G401.6 (cell line): ENCODE results near the gene PPARG.

Experiments
- FAIRE-seq: peaks from 2 replicates; lab custom pipeline; 2012; peaks lifted over from hg19 to GRCh38; lab: Jason Lieb, UNC

PPARG gene

GRCh38 chr3:12313519-12313918 lies 24.6 kb downstream of the PPARG start:
- no peak for FAIRE-seq

DNA sequence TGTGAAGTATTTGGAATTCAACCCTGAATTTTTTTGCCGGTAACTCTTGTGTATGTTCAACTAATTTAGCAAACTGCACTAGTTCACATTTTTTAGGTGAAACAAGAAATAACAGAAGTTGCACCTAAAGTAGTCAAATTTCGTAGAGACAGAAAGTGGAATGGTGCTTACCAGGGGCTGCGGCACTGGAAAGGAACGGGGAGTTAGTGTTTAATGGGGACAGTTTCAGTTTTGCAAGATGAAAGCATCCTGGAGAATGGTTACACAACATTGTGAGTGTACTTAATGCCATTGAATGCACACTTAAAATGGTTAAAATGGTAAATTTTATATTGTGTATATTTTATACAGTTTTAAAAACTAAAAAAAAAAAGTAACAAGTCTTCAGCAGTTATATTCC lies 27.4 kb downstream of the PPARG start:
- no peak for FAIRE-seq

DNA sequence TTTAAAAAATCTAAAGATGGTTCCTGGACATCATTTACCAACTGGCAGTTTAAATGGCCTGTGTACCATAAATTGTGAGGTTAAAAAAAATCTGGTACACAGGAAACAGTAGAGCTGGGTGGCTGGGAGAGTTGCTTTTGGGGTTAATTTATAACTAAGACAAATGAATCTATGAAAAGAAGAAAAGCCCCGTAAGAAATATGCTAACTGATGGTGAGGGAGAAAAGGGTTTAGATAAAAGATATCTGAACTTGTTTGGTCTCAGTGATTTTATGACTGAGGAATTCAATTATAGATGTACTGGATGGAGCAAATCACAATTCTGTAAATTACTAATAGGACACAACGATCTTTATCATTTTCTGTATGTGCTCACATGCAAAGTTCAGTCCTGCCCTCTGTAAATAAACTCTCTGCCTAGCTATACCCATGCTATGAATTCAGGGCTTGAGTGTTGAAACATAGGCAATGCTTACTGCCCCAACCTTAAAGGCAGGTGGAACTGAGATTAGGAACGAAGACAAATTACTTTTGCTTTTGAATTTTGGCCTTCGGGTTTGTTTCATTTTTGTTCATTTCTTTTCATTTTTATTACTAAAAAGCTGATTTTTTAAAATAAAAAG lies 28.0 kb downstream of the PPARG start:
- no peak for FAIRE-seq

DNA sequence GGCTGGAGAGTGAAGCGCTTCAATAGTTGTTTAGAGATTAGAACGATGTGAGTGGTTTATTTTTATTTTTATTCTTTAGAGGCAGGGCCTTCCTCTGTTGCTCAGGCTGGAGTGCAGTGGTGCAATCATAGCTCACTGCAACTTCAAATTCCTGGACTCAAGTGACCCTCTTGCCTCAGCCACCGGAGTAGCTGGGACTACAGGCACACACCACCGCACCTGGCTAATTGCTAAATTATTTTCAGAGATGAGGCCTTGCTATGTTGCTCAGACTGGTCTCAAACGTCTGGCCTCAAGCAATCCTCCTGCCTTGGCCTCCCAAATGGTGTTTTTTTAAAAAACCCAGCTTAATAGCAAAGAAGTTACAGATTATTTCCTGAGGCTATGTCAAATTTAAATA lies 29.0 kb downstream of the PPARG start:
- FAIRE-seq, result no peak

GRCh38 chr3:12318758-12319621 lies 30.1 kb downstream of the PPARG start:
- FAIRE-seq, result no peak

- no peak for FAIRE-seq
These were observed 32.1 kb downstream of the PPARG start for GRCh38 chr3:12321015-12321414.

GRCh38 chr3:12323237-12323636 lies 34.4 kb downstream of the PPARG start:
- FAIRE-seq, result no peak

GRCh38 chr3:12325586-12326515 lies 37.0 kb downstream of the PPARG start:
- no peak for FAIRE-seq

GRCh38 chr3:12327021-12327420 lies 38.2 kb downstream of the PPARG start:
- FAIRE-seq, result no peak

GRCh38 chr3:12328132-12328836 lies 39.4 kb downstream of the PPARG start:
- FAIRE-seq, result no peak

DNA sequence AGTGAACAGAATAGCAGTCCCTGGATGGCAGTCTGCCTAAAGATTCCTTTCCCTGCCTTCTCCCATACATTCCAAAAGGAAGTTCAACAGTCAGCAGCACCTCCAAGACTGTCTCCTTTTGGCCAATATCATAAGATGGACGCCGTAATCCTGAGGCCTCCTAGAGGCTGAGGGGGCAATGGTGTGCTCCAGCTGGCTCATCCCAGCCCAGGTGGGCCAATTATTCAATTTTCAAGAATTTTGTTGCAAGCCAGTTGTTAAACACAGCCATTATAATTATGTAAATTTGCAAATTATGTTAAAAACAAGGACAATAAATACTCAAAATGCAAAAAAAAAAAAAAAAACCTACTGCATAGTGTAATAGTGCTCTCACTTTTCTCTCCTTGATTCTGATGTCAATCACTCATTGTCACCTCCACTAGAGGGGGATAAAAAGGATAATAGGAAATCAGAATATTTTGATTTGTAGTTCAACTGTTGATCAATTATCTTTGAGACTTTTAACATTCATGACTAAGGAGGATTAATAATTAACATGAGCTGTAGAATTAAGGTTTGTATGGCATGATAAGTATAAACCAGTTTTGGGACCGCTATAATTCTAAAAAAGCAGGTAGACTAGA lies 40.1 kb downstream of the PPARG start:
- no peak for FAIRE-seq

- FAIRE-seq, result no peak
These were observed 45.9 kb downstream of the PPARG start for GRCh38 chr3:12334786-12335185.

DNA sequence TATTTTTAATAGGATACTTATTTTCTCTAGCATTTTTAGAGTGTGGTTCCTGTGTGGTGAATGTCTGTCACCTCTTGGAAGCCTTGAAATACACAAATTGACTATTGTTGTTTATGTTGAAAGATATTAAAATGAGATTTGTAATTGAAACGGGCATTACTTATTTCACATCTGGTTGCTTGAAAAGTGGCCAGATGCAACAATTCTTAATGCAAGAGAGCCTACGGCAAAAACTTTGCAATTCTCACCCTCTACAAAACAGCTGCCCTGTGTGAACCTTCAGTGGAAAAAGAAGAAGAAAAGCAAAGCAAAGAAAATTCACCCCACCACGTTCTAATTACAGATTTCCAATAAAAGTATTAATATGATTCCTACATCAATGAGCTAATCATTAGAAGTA lies 46.6 kb downstream of the PPARG start:
- FAIRE-seq, result no peak

- no peak for FAIRE-seq
These were observed 47.2 kb downstream of the PPARG start for GRCh38 chr3:12336099-12336498.

DNA sequence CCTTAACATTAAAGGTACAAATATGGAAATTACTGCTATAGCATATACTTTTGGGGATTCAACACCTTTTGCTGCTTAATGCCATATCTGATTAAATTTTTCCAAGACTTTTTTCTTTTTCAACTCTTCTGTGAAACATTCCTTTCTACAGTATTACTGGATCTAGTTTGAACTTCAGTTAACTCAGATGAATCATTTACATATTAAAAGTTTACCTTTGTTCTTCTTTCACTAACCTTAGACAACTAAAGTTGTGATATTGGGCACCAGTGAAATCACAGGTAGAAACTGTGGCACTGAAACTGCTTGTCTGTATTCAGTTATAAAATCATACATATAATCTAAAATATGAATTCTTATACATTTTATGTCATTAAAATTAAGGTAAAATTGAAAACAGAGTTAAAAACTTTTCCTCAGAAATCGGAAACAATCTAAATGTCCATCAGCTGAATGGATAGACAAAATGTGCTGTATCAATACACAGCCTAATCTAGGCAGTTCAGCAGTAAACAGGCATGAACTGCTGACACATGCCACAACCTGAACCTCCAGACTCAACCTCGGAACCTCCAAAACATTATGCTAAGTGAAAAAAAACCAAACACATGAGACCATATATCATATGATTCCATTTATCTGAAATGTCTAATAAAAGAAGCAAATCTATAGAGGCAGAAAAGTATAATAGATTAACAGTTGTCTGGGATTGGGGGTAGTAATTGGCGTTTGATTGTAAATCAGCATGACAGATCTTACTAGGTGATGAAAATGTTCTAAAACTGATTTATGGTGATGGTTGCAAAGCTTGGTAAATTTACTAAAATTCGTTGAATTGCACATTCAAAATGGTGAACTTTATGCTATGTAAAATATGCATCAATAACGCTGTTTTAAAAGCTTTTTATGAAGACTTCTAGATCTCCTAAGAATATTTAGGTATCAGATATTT lies 50.0 kb downstream of the PPARG start:
- FAIRE-seq, result no peak

DNA sequence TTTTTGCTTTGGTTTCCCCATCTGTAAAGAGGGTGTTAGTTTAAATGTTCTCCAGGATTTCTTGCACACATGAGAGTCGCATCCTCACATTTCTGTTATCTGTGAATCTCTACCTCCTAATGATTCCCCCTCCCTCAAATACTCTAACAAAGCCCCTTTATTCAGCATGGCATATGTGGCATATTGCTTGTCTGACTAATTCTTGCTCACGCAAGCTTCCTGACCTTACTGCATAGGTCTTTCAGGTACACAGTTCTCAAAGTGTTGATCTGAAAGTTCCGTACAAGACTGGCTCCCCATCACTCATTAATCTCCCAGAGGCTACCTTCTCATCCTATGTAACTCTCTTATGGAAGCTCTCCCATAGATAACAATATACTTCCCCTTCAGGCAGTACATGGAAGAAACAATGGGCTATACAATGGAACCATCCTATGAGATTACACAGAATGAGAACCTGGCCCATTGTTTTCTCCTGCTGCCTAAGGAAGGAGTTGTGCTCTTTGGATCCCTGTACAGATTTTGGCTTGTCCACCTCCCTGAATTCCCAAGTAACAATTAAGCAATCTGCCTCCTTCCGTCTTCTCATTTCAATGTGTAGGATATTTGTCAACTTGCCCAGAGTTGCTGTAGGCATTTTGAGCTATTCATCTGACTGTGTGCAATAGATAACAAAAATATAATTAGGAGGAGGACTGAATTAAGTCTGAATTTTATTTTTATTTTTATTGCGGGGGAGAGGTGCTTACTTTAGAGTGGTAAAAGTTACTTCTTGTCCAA lies 51.0 kb downstream of the PPARG start:
- FAIRE-seq, result no peak

- FAIRE-seq, result no peak
These were observed 51.6 kb downstream of the PPARG start for GRCh38 chr3:12340506-12340905.

- FAIRE-seq, result no peak
These were observed 53.3 kb downstream of the PPARG start for GRCh38 chr3:12342151-12342550.

DNA sequence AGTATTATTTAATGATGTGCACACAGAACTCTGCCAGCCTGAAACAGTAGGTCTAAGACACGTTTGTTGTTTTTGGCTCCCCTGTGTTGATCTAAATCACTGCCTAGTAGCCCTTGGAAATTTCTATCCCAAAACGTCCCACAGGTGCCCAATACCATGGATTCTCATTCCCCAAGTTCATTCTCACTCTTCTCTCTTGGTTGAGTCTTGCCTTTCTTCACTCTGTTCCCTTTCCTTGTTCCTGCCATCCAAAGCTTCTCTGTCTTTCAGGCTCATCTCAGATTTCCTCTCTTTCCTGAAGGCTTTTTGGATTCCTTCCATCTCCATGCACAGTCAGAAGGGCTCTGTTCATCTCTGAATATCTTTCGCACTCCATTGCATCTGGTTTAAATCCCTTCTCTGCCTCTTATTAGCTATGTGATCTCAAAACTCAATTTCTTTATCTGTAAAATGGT lies 54.2 kb downstream of the PPARG start:
- FAIRE-seq, result no peak

DNA sequence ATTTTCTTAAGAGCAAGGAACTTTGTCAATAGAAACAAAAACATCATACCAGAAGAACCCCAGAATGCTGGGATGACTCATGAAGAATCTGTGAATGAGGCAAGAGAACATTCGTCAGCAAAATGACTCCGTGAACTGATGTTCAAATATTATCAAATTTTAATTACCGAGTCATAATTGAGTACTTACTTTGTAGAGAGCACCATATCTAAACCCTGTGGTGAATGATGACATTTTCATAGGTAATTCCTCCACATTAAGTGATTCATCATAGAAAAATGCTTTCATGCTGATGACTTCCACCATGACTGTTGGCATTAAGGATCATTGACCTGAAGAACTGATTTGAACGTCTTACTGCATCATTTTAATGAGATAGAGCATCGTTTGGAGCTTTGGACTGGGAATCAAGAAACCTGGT lies 56.3 kb downstream of the PPARG start:
- no peak for FAIRE-seq
